SKM-1 treated with dmso at 0.1 percent for 144 hours (cell line): ENCODE measurements around the gene BBC3.
"Not testable (repeated sequence)": the region's sequence is repeated elsewhere in the genome, so short reads cannot be mapped to it uniquely, and the experiment has no call there.

Source experiments
- DNase-seq: peaks from one replicate; lab custom pipeline; 2025; ENCODE audit not compliant: unreplicated experiment; lab: John Stamatoyannopoulos, UW

The BBC3 gene

GRCh38 chr19:47230921-47231214 lies at the start of gene BBC3:
Gene BBC3, minus strand, starts transcription at chr19:47231199. Its CDS starts 2,768 bp downstream, at chr19:47228431.
- DNase-seq, result no peak

- DNase-seq, result no peak
These were observed 49.3 kb upstream of the BBC3 start for GRCh38 chr19:47280183-47280797.

- DNase-seq, result not testable (repeated sequence)
These were observed 45.5 kb upstream of the BBC3 start for GRCh38 chr19:47276513-47276912.

GRCh38 chr19:47275791-47276461 lies 44.9 kb upstream of the BBC3 start:
- no peak for DNase-seq

- no peak for DNase-seq
These were observed 44.1 kb upstream of the BBC3 start for GRCh38 chr19:47274891-47275761.

GRCh38 chr19:47274071-47274890 lies 43.3 kb upstream of the BBC3 start, which contains the start of gene INAFM1:
Gene INAFM1, plus strand, starts transcription at chr19:47274885. Its CDS starts 35 bp downstream, at chr19:47274920.
- DNase-seq, result peak; percentile 38

GRCh38 chr19:47273313-47274070 lies 42.5 kb upstream of the BBC3 start:
- peak; percentile 66 for DNase-seq

- no peak for DNase-seq
These were observed 41.7 kb upstream of the BBC3 start for GRCh38 chr19:47272448-47273312.

- DNase-seq, result no peak
These were observed 41.0 kb upstream of the BBC3 start for GRCh38 chr19:47271949-47272348.

GRCh38 chr19:47270408-47270807 lies 39.4 kb upstream of the BBC3 start:
- no peak for DNase-seq

GRCh38 chr19:47269596-47269995 lies 38.6 kb upstream of the BBC3 start:
- no peak for DNase-seq

- DNase-seq, result no peak
These were observed 37.0 kb upstream of the BBC3 start for GRCh38 chr19:47268028-47268427.

- DNase-seq, result no peak
These were observed 36.4 kb upstream of the BBC3 start for GRCh38 chr19:47267350-47267759.

- DNase-seq, result no peak
These were observed 35.5 kb upstream of the BBC3 start for GRCh38 chr19:47266401-47266941.

GRCh38 chr19:47264629-47265028 lies 33.6 kb upstream of the BBC3 start:
- DNase-seq, result no peak

- not testable (repeated sequence) for DNase-seq
These were observed 31.2 kb upstream of the BBC3 start for GRCh38 chr19:47261946-47262793.

- no peak for DNase-seq
These were observed 29.5 kb upstream of the BBC3 start for GRCh38 chr19:47260476-47260875.

- no peak for DNase-seq
These were observed 28.0 kb upstream of the BBC3 start for GRCh38 chr19:47258895-47259555.
